Heart left ventricle (tissue), 16 donors: Measurements from ENCODE around the gene ANO3. TPM values are rescaled to one million over a fixed set of nuclear protein-coding genes. Genes with fewer than 3 reads are reported as not detected.

Experiments used
- ATAC-seq, 4 donors: fragments of 200-7000 bp; cut with Tn5 transposase; one replicate each; pipeline ENCODE4 v1.9.1; 2020 to 2022; ENCODE audit warnings: moderate library complexity in 4 of 4, mild to moderate bottlenecking in 3 of 4, moderate number of reproducible peaks in 1 of 4
- DNase-seq, 5 donors: peaks; one replicate each; pipeline ENCODE4 v3.0.0-alpha.2; 2020
- H3K27ac ChIP-seq, 12 donors: fragments of 200-600 bp; sonication (generic) in 4 of 12; one replicate each; pipeline versions ENCODE4 v1.5.0 to v1.8.0; 2016 to 2022; ENCODE audit warnings: mild to moderate bottlenecking in 2 of 12
- H3K27me3 ChIP-seq, 9 donors: fragments of 200-600 bp; sonication (generic) in 2 of 9; one replicate each; pipeline versions ENCODE4 v1.5.1 to v1.8.0; 2016 to 2022; ENCODE audit warnings: mild to moderate bottlenecking in 3 of 9
- H3K36me3 ChIP-seq, 9 donors: fragments of 200-600 bp; sonication (generic) in 2 of 9; one replicate each; pipeline versions ENCODE4 v1.5.0 to v1.8.0; 2018 to 2022; ENCODE audit warnings: mild to moderate bottlenecking in 2 of 9
- H3K4me1 ChIP-seq, 12 donors: fragments of 200-600 bp; sonication (generic) in 4 of 12; one replicate each; pipeline versions ENCODE4 v1.5.0 to v1.8.0; 2016 to 2022; ENCODE audit warnings: mild to moderate bottlenecking in 3 of 12
- H3K4me3 ChIP-seq, 12 donors: fragments of 200-600 bp; sonication (generic) in 4 of 12; one replicate each; pipeline versions ENCODE4 v1.5.0 to v1.8.0; 2017 to 2022; ENCODE audit warnings: mild to moderate bottlenecking in 9 of 12, moderate library complexity in 4 of 12
- H3K9me3 ChIP-seq, 12 donors: fragments of 200-600 bp; sonication (generic) in 4 of 12; one replicate each; pipeline versions ENCODE4 v1.5.0 to v1.8.0; 2016 to 2022; ENCODE audit warnings: mild to moderate bottlenecking in 1 of 12
- CTCF ChIP-seq, 12 donors: fragments of 200-600 bp; sonication (generic) in 4 of 12; IDR thresholded peaks; one replicate each; pipeline versions ENCODE4 v1.5.0 to v1.8.0; 2018 to 2022; ENCODE audit warnings: antibody characterized with exemption in 12 of 12, mild to moderate bottlenecking in 5 of 12
- POLR2A ChIP-seq, 2 donors: fragments of 450-650 bp; IDR thresholded peaks; one replicate each; pipeline ENCODE4 v1.6.1; 2017; ENCODE audit warnings: antibody characterized with exemption in 2 of 2, mild to moderate bottlenecking in 2 of 2, moderate library complexity in 2 of 2
- WGBS, 4 donors: extraction: QIAGEN DNeasy Blood & Tissue Kit in 2 of 4; methylation state at CpG; one replicate each; pipeline versions ENCODE4 v1.1.5 to v1.1.7; 2013 to 2018; 5-methylcytosine and 5-hydroxymethylcytosine counted together
- intact Hi-C, 10 donors: fragments of 100-400 bp; cut with DNase I; formaldehyde crosslinking; loops; one replicate each; pipeline versions ENCODE4 v1.11.1 to v1.14.2; 2022
- polyA plus RNA-seq, 2 donors: library from polyadenylated mRNA; stranded (reverse); fragments of 200-250 nt; gene quantifications; one replicate each; pipeline ENCODE4 v1.2.3, GENCODE V29; 2013
- total RNA-seq, 9 donors: library from RNA; depleted of rRNA in 2 of 9; stranded (reverse); fragments of >200 nt in 2 of 9; fragmentation: NEBNext Ultra II Directional in 3 of 9; extraction: Animal tissue kit (Norgen Biotek cat#: 25700) in 3 of 9; gene quantifications; one replicate each; pipeline versions ENCODE4 v1.1.0 to v1.2.4, GENCODE V29; 2016 to 2023
- donor health status: ischemic (EF 13 %, LVEDD 7.1; RV severe dilation, severe dysfunction).
- donor health status: healthy with polysubstance abuse.
- donor health status: DM: no; HTN: yes; CAD: no.
- donor health status: DM: no; HTN: no; CAD: no.
- donor health status: ischemic (EF 25% LVEDD 6.9; RV normal size, moderate dysfunction).
- donor health status: ischemic (EF 25% LVEDD 5.7; RV mildly dilated, moderate dysfunction).
- donor health status: healthy.
- donor health status: DM: yes; HTN: yes; CAD: no.
- donor health status: ischemic (EF 35%, LVEDD 5.7; RV mildly dilated, moderate dysfunction).
- donor health status: nonischemic (EF 11% LVEDD 7.7; RV severe dilation, severe dysfunction).
- donor health status: DM: yes; HTN: yes; CAD: no.
- donor health status: PGD.
- donor health status: ischemic (EF 29% LVEDD 5.4; RV normal size, mild dysfunction).
- donor health status: nonischemic (EF 23%, LVEDD 6.1; RV moderate dilation, normal function).

The ANO3 gene
- total and polyA plus RNA-seq, 11 donors = 0.04 to 0.54 (median 0.12) TPM; not detected in 6

DNA sequence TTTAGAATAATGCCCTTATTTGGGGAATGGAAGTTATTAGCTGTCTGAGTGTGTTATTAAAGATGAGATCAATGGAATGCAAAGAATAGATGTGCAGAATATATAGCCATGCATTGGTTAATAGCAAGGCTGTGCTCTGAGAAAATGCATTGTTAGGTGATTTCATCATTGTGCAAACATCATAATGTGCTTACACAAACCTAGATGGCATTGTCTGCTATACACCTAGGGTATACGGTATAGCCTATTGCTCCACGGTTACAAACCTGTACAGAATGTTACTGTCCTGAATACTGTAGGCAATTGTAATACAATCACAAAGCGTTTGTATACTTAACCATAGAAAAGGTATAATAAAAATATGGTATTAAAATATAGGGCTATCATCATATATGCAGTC, 364.4 kb downstream of the ANO3 start:
- DNase-seq (no peak), ATAC-seq (no peak)
- Histone ChIP-seq H3K36me3 (no peaks in the 10 kb centered on the region), H3K4me1 (no peaks in the 10 kb centered on the region), H3K9me3 (no peaks in the 10 kb centered on the region), H3K27ac (no peak overlapping the region), H3K4me3 (no peak overlapping the region), H3K27me3 (no peaks in the 10 kb centered on the region)
- intact Hi-C loops = no loop called here
- WGBS, 4 donors = 80 to 90% (median 86%) methylated on average over 3 of the region's 3 CpGs
- TF ChIP-seq CTCF (IDR thresholded peaks at IDR 0.05) = no peak
- TF ChIP-seq POLR2A (IDR thresholded peaks at IDR 0.05) = no peak

- WGBS, 4 donors = 78 to 89% (median 83%) methylated on average over 2 of the region's 2 CpGs
- TF ChIP-seq POLR2A (IDR thresholded peaks at IDR 0.05) (no peak), CTCF (IDR thresholded peaks at IDR 0.05) (no peak)
- Histone ChIP-seq H3K4me3 (no peak overlapping the region), H3K36me3 (no peaks in the 10 kb centered on the region), H3K27ac (no peak overlapping the region), H3K4me1 (no peaks in the 10 kb centered on the region), H3K27me3 (no peaks in the 10 kb centered on the region), H3K9me3 (no peaks in the 10 kb centered on the region)
- intact Hi-C loops = no loop called here
- ATAC-seq (no peak), DNase-seq (no peak)
Observed at GRCh38 chr11:26698224-26698623, 366.3 kb downstream of the ANO3 start.

- ATAC-seq (no peak), DNase-seq (no peak)
- no peaks in the 10 kb centered on the region for H3K4me1 ChIP-seq
- no peaks in the 10 kb centered on the region for H3K9me3 ChIP-seq
- WGBS, 4 donors = 56 to 73% (median 70%) methylated on average over 3 of the region's 3 CpGs
- H3K4me3 ChIP-seq = no peak overlapping the region
- TF ChIP-seq POLR2A (IDR thresholded peaks at IDR 0.05) = no peak
- intact Hi-C loops = no loop called here
- no peaks in the 10 kb centered on the region for H3K36me3 ChIP-seq
- no peak overlapping the region for H3K27ac ChIP-seq
- no peaks in the 10 kb centered on the region for H3K27me3 ChIP-seq
Observed at GRCh38 chr11:26700574-26701235, 368.8 kb downstream of the ANO3 start.

DNA sequence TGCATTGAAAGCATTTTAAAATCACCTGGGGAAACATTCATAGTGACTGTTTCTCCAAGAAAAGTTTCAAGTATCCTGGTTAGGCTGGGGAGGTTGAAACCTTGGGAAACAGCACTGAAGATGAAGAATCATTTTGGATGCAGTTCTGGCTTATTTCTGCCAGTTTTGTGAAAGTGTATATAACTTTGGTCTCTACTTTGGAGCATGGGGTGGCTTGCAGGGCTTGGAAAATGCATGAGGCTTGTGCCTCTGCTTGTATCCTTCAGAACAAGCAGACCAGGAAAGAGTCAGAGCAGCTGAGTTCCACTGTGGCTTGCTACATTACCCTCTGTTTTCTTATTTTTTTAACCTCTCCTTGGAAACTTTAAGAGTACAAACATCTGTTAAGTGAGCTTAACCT, 370.5 kb downstream of the ANO3 start:
- H3K4me1 ChIP-seq = no peaks in the 10 kb centered on the region
- H3K9me3 ChIP-seq = no peaks in the 10 kb centered on the region
- intact Hi-C loops = no loop called here
- ATAC-seq (no peak), DNase-seq (no peak)
- no peaks in the 10 kb centered on the region for H3K27me3 ChIP-seq
- no peak overlapping the region for H3K27ac ChIP-seq
- TF ChIP-seq POLR2A (IDR thresholded peaks at IDR 0.05) (no peak), CTCF (IDR thresholded peaks at IDR 0.05) (no peak)
- H3K4me3 ChIP-seq = no peak overlapping the region
- no peaks in the 10 kb centered on the region for H3K36me3 ChIP-seq
